Hepatocyte (in vitro differentiated cells): ENCODE data around the gene PDE1C.

Experiments
- EZH2 ChIP-seq: fragments of 200-600 bp; sonication (generic); IDR thresholded peaks from 2 replicates; pipeline ENCODE4 v1.6.1; 2016; ENCODE audit warnings: antibody characterized with exemption, mild to moderate bottlenecking, borderline replicate concordance
- TF ChIP-seq, protein P1 (sequence below): fragments of 200-600 bp; sonication (generic); IDR thresholded peaks from 2 replicates; pipeline ENCODE4 v1.5.1; 2016; ENCODE audit warnings: antibody characterized with exemption, mild to moderate bottlenecking; ENCODE audit not compliant: poor library complexity

DNA sequence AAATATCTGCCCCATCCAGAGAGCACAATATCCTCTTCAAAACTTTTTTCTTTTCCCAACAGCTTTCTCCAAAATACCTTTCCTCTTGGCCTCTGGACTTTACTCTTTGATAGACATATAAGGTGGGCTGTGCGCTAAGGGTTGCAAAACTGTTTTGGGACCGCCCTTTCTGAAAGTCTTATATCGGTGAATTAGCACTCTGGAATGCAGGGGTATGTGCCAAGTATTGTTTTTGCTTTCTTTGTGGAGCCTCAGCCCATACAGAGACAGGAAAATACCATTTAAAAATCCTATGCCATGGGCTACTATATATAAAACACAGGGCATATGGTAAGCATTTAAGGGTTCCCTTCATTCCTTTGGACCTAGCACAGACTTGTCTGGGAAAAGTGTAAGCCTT is 345.5 kb downstream of the PDE1C start:
- TF ChIP-seq, protein P1, sequence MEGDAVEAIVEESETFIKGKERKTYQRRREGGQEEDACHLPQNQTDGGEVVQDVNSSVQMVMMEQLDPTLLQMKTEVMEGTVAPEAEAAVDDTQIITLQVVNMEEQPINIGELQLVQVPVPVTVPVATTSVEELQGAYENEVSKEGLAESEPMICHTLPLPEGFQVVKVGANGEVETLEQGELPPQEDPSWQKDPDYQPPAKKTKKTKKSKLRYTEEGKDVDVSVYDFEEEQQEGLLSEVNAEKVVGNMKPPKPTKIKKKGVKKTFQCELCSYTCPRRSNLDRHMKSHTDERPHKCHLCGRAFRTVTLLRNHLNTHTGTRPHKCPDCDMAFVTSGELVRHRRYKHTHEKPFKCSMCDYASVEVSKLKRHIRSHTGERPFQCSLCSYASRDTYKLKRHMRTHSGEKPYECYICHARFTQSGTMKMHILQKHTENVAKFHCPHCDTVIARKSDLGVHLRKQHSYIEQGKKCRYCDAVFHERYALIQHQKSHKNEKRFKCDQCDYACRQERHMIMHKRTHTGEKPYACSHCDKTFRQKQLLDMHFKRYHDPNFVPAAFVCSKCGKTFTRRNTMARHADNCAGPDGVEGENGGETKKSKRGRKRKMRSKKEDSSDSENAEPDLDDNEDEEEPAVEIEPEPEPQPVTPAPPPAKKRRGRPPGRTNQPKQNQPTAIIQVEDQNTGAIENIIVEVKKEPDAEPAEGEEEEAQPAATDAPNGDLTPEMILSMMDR, result no peak
- TF ChIP-seq EZH2, result no peak
